ENCODE data around the gene NFKB1. TPM values are rescaled to one million over a fixed set of nuclear protein-coding genes. Genes with fewer than 3 reads are reported as not detected.

Gene NFKB1
- total and polyA plus RNA-seq, 3 experiments from 2014 or later = 45.5 to 189 (median 185) TPM

DNA sequence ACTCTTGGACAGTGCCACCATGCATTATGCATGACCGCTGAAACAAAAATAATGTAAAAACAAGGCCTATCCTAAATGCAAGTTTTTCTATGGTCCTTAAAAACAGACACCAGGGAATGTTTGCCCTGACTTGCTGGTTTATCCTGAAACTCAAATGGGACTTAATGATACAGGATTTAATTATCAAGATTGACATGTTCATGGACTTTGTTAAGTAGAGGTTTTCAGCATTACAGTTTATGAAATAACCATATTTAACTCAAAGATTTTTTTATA lies 1.3 kb downstream of the NFKB1 start:
- Mint-ChIP-seq H3K4me1 (peaks cover 39 to 61% (median 51%) of the 10 kb centered on the region in 3 donors), H3K36me3 (peaks cover 0 to 16% (median 0%) of the 10 kb centered on the region in 3 donors), H3K4me3 (peak overlapping the region; percentile 92 to 99 (median 95)), H3K27ac (peak overlapping the region; percentile 91 to 100 (median 98)), H3K27me3 (peaks cover 0 to 5% of the 10 kb centered on the region in 2 donors), H3K9me3 (peaks cover 0 to 2% (median 0%) of the 10 kb centered on the region in 5 donors)
- Histone ChIP-seq H3K27ac (ENCODE audit: low read depth, low read length) (peak overlapping the region; percentile 96), H3K4me1 (ENCODE audit: insufficient read depth, low read length) (peaks cover 31% of the 10 kb centered on the region), H3K4me3 (ENCODE audit: low read length) (peak overlapping the region; percentile 85), H3K9me3 (ENCODE audit: low read length) (no peaks in the 10 kb centered on the region), H3K36me3 (ENCODE audit: insufficient read depth, low read length) (no peaks in the 10 kb centered on the region), H3K27me3 (ENCODE audit: insufficient read depth, low read length, poor library complexity, severe bottlenecking) (no peaks in the 10 kb centered on the region)
- ChIA-PET POLR2A (interaction anchor here (0.9 to 1.7 kb wide), 3 partner anchors 26 to 325 kb away, joined by 4 to 6 read pairs (median 5); partner anchors contain the start of gene UBE2D3), CTCF (interaction anchor here (0.7 to 0.9 kb wide), 2 partner anchors 16 to 23 kb away, joined by 3 read pairs; no protein-coding TSS in a partner anchor)
- no peak for DNase-seq

DNA sequence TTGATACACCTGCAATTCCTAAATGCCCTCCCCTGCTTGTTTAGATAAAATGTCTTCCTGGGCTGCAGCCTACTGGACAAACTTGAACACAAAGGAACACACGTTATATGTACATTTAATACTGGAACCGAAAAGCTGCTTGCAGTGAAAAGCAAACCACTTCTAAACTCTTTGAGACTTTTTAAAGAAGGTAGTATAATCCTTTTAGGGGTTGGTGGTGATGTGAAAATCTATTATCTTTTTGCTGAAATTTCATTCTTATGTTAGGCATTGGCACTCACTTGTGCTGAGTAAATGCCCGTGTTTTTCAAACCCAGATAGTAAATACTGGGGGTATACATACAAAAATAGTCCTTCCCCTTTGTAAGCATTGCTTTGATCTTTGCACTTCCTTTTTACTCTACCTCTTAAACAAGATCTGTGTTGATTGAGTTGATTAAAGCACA lies 2.2 kb downstream of the NFKB1 start:
- peak in 1 of 5 donors; percentile 44 for DNase-seq
- Mint-ChIP-seq H3K4me3 (peak overlapping the region; percentile 92 to 99 (median 95)), H3K9me3 (peaks cover 0 to 2% (median 0%) of the 10 kb centered on the region in 5 donors), H3K36me3 (peaks cover 0 to 18% (median 0%) of the 10 kb centered on the region in 3 donors), H3K27ac (peak overlapping the region; percentile 38 to 99 (median 96)), H3K4me1 (peaks cover 46 to 69% (median 59%) of the 10 kb centered on the region in 3 donors), H3K27me3 (peaks cover 0 to 5% of the 10 kb centered on the region in 2 donors)
- CTCF ChIA-PET = interaction anchor here (0.7 to 0.9 kb wide), 2 partner anchors 15 to 23 kb away, joined by 3 read pairs; no protein-coding TSS in a partner anchor
- Histone ChIP-seq H3K4me1 (ENCODE audit: insufficient read depth, low read length) (peaks cover 36% of the 10 kb centered on the region), H3K4me3 (ENCODE audit: low read length) (peak overlapping the region; percentile 85), H3K27me3 (ENCODE audit: insufficient read depth, low read length, poor library complexity, severe bottlenecking) (no peaks in the 10 kb centered on the region), H3K36me3 (ENCODE audit: insufficient read depth, low read length) (no peaks in the 10 kb centered on the region), H3K27ac (ENCODE audit: low read depth, low read length) (no peak overlapping the region), H3K9me3 (ENCODE audit: low read length) (no peaks in the 10 kb centered on the region)
- POLR2A ChIA-PET = interaction anchor here (1.6 to 1.7 kb wide), 2 partner anchors 25 to 324 kb away, joined by 5 to 6 read pairs; partner anchors contain the start of gene UBE2D3

DNA sequence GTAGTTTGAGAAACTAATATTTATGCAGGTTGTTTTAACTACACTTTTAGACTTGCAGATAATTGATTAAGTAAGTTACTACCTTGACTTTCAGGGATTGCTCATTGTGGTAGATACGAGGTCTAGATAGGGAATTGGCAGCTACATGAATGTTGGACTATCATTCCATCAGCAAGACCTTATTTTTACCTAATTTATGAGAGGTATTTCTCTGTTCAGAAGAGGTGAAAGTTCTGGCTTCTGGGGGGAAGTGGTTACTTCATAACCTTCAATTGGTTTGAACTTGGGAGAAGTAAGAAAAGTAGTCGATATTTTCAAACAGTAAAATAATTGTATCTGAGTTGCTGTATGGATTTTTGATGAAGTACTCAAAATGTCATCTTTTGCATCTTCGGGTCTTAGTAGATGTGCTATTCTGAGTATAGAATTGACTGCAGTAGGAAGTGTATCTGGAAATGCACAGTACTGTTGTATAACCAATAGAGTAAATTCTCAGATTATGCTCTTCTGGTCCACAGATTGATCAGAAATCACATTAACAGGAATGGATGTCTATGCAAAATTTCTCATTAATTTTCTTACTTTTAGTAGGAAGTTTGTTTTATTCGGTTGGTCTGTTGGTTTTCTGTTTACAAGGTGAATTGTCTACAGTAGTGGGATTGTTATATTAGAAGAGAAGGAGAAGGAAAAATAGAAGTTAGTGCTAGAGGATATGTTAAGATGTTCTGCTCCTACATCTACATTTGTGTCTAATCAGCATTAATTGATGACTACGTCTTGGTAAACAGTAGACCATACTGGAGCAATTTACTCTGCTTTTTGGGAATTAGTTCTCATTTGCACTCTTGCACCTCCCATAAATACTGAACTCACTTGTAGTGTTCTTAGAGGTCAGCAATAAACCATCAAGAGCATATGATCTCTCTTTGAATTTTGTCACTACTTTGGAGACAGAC lies 3.0 kb downstream of the NFKB1 start:
- Mint-ChIP-seq H3K4me3 (peak overlapping the region; percentile 92 to 99 (median 95)), H3K4me1 (peaks cover 53 to 72% (median 67%) of the 10 kb centered on the region in 3 donors), H3K9me3 (peaks cover 0 to 2% (median 0%) of the 10 kb centered on the region in 5 donors), H3K27me3 (peaks cover 0 to 5% of the 10 kb centered on the region in 2 donors), H3K36me3 (peaks cover 0 to 18% (median 0%) of the 10 kb centered on the region in 3 donors), H3K27ac (peak overlapping the region; percentile 38 to 99 (median 96))
- Histone ChIP-seq H3K36me3 (ENCODE audit: insufficient read depth, low read length) (no peaks in the 10 kb centered on the region), H3K27ac (ENCODE audit: low read depth, low read length) (no peak overlapping the region), H3K27me3 (ENCODE audit: insufficient read depth, low read length, poor library complexity, severe bottlenecking) (no peaks in the 10 kb centered on the region), H3K4me3 (ENCODE audit: low read length) (peak overlapping the region; percentile 85), H3K4me1 (ENCODE audit: insufficient read depth, low read length) (peaks cover 42% of the 10 kb centered on the region), H3K9me3 (ENCODE audit: low read length) (no peaks in the 10 kb centered on the region)
- POLR2A ChIA-PET = no interaction called here
- CTCF ChIA-PET = no interaction called here
- peak in 1 of 5 donors; percentile 31 for DNase-seq

DNA sequence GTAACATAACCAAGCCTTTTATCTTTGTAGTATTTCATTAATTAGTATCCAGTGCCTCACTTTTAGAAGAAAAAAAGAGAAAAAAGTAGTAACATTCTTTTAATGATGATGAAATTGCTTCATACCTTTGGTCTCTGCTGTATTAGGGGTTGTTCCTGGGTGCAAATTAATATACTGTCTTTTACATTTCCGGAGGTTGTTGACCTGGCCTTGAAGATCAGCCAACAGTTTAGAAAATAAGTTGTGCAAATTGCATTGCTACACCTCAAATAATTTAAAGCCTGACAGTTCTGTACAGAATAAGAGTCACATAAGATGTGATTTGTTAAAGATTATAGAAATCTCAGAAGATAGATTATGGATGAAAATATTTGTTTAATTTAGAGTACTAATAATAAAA lies 3.8 kb downstream of the NFKB1 start:
- H3K4me3 ChIP-seq (ENCODE audit: low read length) = no peak overlapping the region
- no peaks in the 10 kb centered on the region for H3K9me3 ChIP-seq (ENCODE audit: low read length)
- CTCF ChIA-PET = no interaction called here
- no peaks in the 10 kb centered on the region for H3K36me3 ChIP-seq (ENCODE audit: insufficient read depth, low read length)
- Mint-ChIP-seq H3K27me3 (peaks cover 0 to 5% of the 10 kb centered on the region in 2 donors), H3K4me3 (peak overlapping the region; percentile 40 to 98 (median 93)), H3K9me3 (peaks cover 0 to 2% (median 0%) of the 10 kb centered on the region in 5 donors), H3K4me1 (peaks cover 61 to 79% (median 75%) of the 10 kb centered on the region in 3 donors), H3K27ac (peak overlapping the region in 6 of 8 donors; percentile 37 to 98 (median 58)), H3K36me3 (peaks cover 0 to 25% (median 4%) of the 10 kb centered on the region in 3 donors)
- no peak overlapping the region for H3K27ac ChIP-seq (ENCODE audit: low read depth, low read length)
- DNase-seq = no peak
- peaks cover 49% of the 10 kb centered on the region for H3K4me1 ChIP-seq (ENCODE audit: insufficient read depth, low read length)
- POLR2A ChIA-PET = interaction anchor here (0.6 kb wide), 1 partner anchor 86 kb away, joined by 3 read pairs; no protein-coding TSS in a partner anchor
- no peaks in the 10 kb centered on the region for H3K27me3 ChIP-seq (ENCODE audit: insufficient read depth, low read length, poor library complexity, severe bottlenecking)

DNA sequence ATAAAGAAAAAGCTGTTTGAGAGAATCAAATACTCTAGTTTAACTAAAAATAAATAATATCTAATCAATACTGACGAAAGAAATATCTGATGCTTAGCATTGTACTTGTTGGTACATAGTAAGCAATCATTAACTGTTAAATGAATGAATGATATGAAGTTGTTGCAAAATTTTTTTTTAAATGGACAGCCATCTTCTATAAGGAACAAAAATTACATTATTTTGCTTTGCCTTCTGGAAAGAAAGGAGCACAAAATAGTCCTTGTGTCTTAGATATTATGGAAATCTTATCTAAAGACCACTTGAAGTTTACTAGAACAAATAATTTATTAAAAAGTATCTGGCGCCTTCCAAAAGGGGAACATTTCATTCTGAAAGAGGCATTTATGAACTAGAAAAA lies 4.5 kb downstream of the NFKB1 start:
- H3K27me3 Mint-ChIP-seq = peaks cover 0 to 5% of the 10 kb centered on the region in 2 donors
- POLR2A ChIA-PET = interaction anchor here (0.6 kb wide), 1 partner anchor 85 kb away, joined by 3 read pairs; no protein-coding TSS in a partner anchor
- no peak for DNase-seq
- no peak overlapping the region for H3K4me3 Mint-ChIP-seq
- no peak overlapping the region for H3K27ac Mint-ChIP-seq
- H3K4me3 ChIP-seq (ENCODE audit: low read length) = no peak overlapping the region
- no peak overlapping the region for H3K27ac ChIP-seq (ENCODE audit: low read depth, low read length)
- H3K27me3 ChIP-seq (ENCODE audit: insufficient read depth, low read length, poor library complexity, severe bottlenecking) = no peaks in the 10 kb centered on the region
- H3K9me3 ChIP-seq (ENCODE audit: low read length) = no peaks in the 10 kb centered on the region
- CTCF ChIA-PET = no interaction called here
- peaks cover 62 to 80% (median 76%) of the 10 kb centered on the region in 3 donors for H3K4me1 Mint-ChIP-seq
- H3K36me3 Mint-ChIP-seq = peaks cover 0 to 27% (median 5%) of the 10 kb centered on the region in 3 donors
- H3K4me1 ChIP-seq (ENCODE audit: insufficient read depth, low read length) = peaks cover 49% of the 10 kb centered on the region
- H3K36me3 ChIP-seq (ENCODE audit: insufficient read depth, low read length) = no peaks in the 10 kb centered on the region
- peaks cover 0 to 2% (median 0%) of the 10 kb centered on the region in 5 donors for H3K9me3 Mint-ChIP-seq

DNA sequence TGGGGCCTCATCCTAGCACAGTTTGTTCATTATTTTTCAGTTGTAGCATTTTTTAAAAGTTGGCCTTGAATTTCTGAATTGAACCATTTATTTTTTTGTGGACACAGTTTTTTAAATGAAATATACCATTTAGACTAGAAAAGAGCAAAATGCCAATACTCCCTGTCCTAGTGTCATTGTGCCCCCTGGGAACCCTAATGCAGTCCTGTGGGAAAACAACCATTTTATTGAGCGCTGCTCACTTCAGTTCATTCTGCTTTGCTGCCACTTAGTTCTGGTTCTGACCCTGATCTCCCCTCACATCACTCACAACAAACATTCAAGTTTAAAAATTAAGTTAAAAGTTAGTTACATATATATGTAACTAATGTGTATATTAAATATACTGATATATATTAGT lies 5.4 kb downstream of the NFKB1 start:
- ChIA-PET POLR2A (no interaction called here), CTCF (no interaction called here)
- Histone ChIP-seq H3K9me3 (ENCODE audit: low read length) (no peaks in the 10 kb centered on the region), H3K36me3 (ENCODE audit: insufficient read depth, low read length) (no peaks in the 10 kb centered on the region), H3K4me3 (ENCODE audit: low read length) (no peak overlapping the region), H3K4me1 (ENCODE audit: insufficient read depth, low read length) (peaks cover 55% of the 10 kb centered on the region), H3K27me3 (ENCODE audit: insufficient read depth, low read length, poor library complexity, severe bottlenecking) (no peaks in the 10 kb centered on the region), H3K27ac (ENCODE audit: low read depth, low read length) (no peak overlapping the region)
- Mint-ChIP-seq H3K27me3 (peaks cover 0 to 3% of the 10 kb centered on the region in 2 donors), H3K4me3 (peak overlapping the region in 3 of 7 donors; percentile 5 to 30 (median 12)), H3K36me3 (peaks cover 3 to 31% (median 5%) of the 10 kb centered on the region in 3 donors), H3K27ac (no peak overlapping the region), H3K9me3 (peaks cover 0 to 2% (median 0%) of the 10 kb centered on the region in 5 donors), H3K4me1 (peaks cover 67 to 88% (median 82%) of the 10 kb centered on the region in 3 donors)
- DNase-seq = no peak

DNA sequence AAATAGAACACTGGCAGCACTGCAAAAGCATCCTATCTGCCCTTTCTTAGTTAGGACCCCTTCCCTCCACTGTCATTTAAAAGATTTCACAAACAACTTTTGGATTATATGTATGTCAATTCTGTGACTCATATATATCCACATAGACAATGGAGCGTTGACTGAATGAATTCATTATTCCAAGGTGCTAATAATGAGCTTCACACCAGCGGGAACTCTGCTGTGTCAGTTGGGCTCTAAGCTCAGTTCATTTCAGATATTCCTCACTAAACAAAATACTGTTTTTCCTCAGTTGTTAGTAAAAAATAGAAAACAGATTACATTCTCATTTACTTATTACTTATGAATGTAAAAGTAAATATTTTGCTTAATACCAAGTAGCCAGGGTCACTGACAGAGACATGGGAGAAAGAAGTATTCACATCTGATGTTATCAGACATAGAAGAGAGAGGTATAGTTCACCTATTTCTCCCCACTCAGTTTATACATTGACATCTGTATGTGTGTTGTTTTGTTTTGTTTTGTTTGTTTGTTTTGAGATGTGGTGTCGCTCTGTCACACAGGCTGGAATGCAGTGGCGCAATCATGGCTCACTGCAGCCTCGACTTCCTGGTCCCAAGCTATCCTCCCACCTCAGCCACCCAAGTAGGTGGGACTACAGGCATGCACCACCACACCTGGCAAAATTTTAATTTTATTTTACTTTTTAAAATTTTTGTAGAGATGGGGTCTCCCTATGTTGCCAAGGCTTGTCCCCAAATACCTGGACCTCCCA lies 10.9 kb downstream of the NFKB1 start:
- Histone ChIP-seq H3K9me3 (ENCODE audit: low read length) (no peaks in the 10 kb centered on the region), H3K27ac (ENCODE audit: low read depth, low read length) (no peak overlapping the region), H3K36me3 (ENCODE audit: insufficient read depth, low read length) (no peaks in the 10 kb centered on the region), H3K27me3 (ENCODE audit: insufficient read depth, low read length, poor library complexity, severe bottlenecking) (no peaks in the 10 kb centered on the region), H3K4me3 (ENCODE audit: low read length) (no peak overlapping the region), H3K4me1 (ENCODE audit: insufficient read depth, low read length) (peaks cover 40% of the 10 kb centered on the region)
- CTCF ChIA-PET = interaction anchor here (1.0 to 1.2 kb wide), 2 partner anchors 11 to 15 kb away, joined by 3 to 5 read pairs; partner anchors contain the start of gene NFKB1
- H3K4me3 Mint-ChIP-seq = no peak overlapping the region
- H3K27ac Mint-ChIP-seq = peak overlapping the region in 1 of 8 donors; percentile 52
- peaks cover 55 to 82% (median 80%) of the 10 kb centered on the region in 3 donors for H3K4me1 Mint-ChIP-seq
- POLR2A ChIA-PET = no interaction called here
- H3K9me3 Mint-ChIP-seq = peaks cover 13 to 23% (median 20%) of the 10 kb centered on the region in 5 donors
- DNase-seq = no peak
- no peaks in the 10 kb centered on the region for H3K27me3 Mint-ChIP-seq
- peaks cover 25 to 52% (median 31%) of the 10 kb centered on the region in 3 donors for H3K36me3 Mint-ChIP-seq

Data from CD8-positive, alpha-beta memory T cell (primary cell).